HAP-1 (cell line): ENCODE measurements around the gene IFITM5.

Experiments used
- DNase-seq, 2 experiments: peaks; one replicate each; pipeline ENCODE4 v3.0.0-alpha.2; 2016 to 2020; ENCODE audit warnings: low spot score in 2 of 2
- H3K27me3 ChIP-seq: fragments of 250-450 bp; sonication (Bioruptor Pico); 2 replicates; pipeline ENCODE4 v1.5.1; 2020; ENCODE audit warnings: low read depth, mild to moderate bottlenecking, moderate library complexity
- H3K36me3 ChIP-seq: fragments of 250-450 bp; sonication (Bioruptor Pico); replicated peaks from 2 replicates; pipeline ENCODE4 v1.5.1; 2020; ENCODE audit warnings: mild to moderate bottlenecking
- H3K4me1 ChIP-seq: fragments of 250-450 bp; sonication (Bioruptor Pico); 2 replicates; pipeline ENCODE4 v1.5.1; 2020; ENCODE audit warnings: mild to moderate bottlenecking
- H3K4me3 ChIP-seq: fragments of 250-450 bp; sonication (Bioruptor Pico); 2 replicates; pipeline ENCODE4 v1.5.1; 2020; ENCODE audit warnings: mild to moderate bottlenecking, moderate library complexity
- H3K9me3 ChIP-seq: fragments of 250-450 bp; sonication (Bioruptor Pico); 2 replicates; pipeline ENCODE4 v1.5.1; 2020; ENCODE audit warnings: mild to moderate bottlenecking, moderate library complexity
- in situ Hi-C: fragments of 300-500 bp; cut with MboI; formaldehyde crosslinking; loops from 3 replicates; pipeline ENCODE4 v1.14.3; 2020; ENCODE audit warnings: low sequenced_read_pairs, inconsistent platforms, mixed read lengths

The IFITM5 gene

DNA sequence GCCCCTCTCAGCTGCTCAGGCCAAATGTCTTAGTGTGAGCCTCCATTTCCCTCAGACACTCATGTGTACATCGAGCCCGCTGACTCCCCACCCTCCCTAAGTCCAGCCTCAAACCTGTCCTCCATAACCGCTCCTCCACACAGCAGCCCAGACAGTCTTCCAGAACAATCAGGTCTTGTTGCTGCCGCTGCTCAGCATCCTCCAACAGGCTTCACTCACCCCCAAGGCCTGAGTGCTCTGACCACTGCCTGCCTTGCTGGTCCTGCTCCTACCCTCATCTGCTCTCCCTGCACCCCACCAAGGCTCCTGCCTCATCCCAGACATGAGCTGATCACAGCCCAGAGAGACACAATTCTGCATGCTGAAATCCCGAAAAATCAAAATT is 45.4 kb downstream of the IFITM5 start:
- Histone ChIP-seq H3K27me3 (no peaks in the 10 kb centered on the region), H3K4me3 (no peak overlapping the region), H3K36me3 (peaks cover 47% of the 10 kb centered on the region), H3K4me1 (peaks cover 8% of the 10 kb centered on the region; the same call in 1 of the 2 replicates), H3K9me3 (no peaks in the 10 kb centered on the region)
- in situ Hi-C loops, result loop anchor here (10.0 kb wide), 1 partner anchor 111 kb away; the partner anchor contains the start of gene B4GALNT4
- DNase-seq, result no peak

DNA sequence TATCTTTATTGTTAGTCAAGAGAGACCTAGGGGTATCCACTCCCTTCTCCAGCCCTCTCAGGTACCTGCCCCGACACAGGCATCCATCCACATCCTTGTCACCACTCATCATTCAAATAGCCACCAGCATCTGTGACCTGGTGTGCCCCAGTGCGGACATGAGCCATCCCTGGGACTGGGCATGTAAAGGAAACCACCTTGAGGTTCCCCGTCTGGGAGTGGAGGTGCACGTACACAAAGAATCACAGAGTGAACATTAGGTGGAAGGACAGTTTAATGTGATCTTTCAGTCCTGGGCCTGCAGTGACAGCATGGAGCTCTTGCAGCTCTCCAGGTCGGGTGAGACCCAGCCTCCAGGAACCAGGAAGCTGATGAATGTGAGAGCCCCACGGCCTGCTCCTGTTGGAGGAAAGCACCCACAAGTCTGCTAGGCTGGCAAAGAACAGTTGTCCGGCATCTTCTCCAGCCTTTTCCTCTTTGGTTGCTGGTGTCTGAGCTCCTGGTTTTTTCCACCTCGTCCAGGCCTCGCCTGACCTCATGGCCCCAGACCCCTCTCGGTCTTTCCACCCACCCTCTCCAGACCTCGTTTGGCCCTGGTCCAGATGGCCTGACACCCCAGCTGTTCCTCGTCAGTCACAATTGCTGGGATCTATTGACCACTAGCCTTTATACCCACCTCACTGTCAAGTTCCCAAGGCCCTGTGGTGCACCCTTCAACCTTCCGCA is 46.0 kb downstream of the IFITM5 start:
- Histone ChIP-seq H3K9me3 (no peaks in the 10 kb centered on the region), H3K36me3 (peaks cover 53% of the 10 kb centered on the region), H3K27me3 (no peaks in the 10 kb centered on the region), H3K4me1 (peaks cover 8% of the 10 kb centered on the region; the same call in 1 of the 2 replicates), H3K4me3 (no peak overlapping the region)
- in situ Hi-C loops, result loop anchor here (10.0 kb wide), 1 partner anchor 111 kb away; the partner anchor contains the start of gene B4GALNT4
- no peak for DNase-seq

DNA sequence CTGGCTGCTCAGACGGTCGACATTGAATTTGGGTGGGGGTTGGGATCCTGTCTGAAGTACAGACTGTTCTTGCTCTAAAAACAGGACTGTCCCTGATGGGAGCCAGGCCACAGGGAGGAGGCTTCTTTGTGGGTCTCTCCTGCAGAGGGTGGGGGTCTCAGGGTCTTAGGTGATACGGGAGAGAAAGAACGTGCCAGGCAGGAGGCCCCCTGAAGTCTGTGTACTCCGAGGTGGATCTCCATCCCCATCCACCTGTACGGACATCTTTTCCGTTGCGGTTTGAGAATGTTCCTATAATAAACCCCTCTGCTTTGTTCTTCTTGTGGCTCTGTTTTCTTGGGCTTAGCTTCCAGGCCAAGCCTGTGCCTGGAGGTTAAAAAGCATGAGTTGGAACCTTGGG is 46.7 kb downstream of the IFITM5 start:
- no peak overlapping the region for H3K4me3 ChIP-seq
- no peaks in the 10 kb centered on the region for H3K27me3 ChIP-seq
- H3K36me3 ChIP-seq, result peaks cover 57% of the 10 kb centered on the region
- H3K4me1 ChIP-seq, result peaks cover 8% of the 10 kb centered on the region; the same call in 1 of the 2 replicates
- in situ Hi-C loops, result loop anchor here (10.0 kb wide), 1 partner anchor 112 kb away; the partner anchor contains the start of gene B4GALNT4
- no peaks in the 10 kb centered on the region for H3K9me3 ChIP-seq
- DNase-seq, result no peak

DNA sequence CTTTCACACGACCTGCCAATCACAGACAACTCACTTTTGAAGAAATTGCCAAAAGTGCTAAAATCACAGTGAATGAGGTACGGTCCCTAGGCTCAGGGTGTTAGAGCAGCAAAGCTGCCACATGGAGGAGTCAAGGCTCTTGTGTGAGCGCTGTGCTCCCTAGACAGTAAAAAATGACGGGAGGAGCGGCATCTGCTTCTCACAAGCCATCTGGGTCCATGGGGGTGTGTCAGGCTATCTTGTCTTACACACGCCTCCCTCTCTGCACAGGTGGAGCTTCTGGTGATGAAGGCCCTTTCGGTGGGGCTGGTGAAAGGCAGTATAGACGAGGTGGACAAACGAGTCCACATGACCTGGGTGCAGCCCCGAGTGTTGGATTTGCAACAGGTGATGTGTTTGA is 47.8 kb downstream of the IFITM5 start:
- Histone ChIP-seq H3K4me1 (peaks cover 8% of the 10 kb centered on the region; the same call in 1 of the 2 replicates), H3K4me3 (no peak overlapping the region), H3K27me3 (no peaks in the 10 kb centered on the region), H3K9me3 (no peaks in the 10 kb centered on the region), H3K36me3 (peaks cover 68% of the 10 kb centered on the region)
- in situ Hi-C loops, result loop anchor here (10.0 kb wide), 1 partner anchor 113 kb away; the partner anchor contains the start of gene B4GALNT4
- DNase-seq, result no peak

DNA sequence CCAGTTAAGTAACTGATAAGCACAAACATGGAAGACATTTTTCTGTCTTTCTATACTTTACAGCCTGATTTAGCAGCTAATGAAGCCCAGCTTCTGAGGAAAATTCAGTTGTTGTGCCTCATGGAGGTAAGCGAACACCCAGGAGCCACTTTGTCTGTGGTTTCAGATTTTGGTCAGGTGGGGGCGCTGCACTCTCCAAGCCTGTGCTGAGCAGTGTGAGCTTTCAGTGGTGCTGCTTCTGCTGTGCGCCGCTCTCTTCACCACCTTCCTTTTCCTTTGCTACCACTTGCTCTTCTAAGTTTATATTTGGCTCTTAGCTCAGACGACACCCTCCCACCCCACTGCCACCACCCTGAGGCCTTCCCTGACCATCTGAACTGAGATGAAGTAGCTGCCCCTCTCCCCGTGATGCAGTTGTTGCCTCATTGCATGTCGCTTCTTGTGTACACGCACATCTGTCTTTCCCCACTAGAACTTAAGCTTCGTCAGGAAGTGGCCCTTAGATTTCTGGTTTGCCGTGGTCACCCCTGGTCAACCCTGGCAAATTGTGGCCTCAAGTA is 48.5 kb downstream of the IFITM5 start:
- Histone ChIP-seq H3K36me3 (peaks cover 76% of the 10 kb centered on the region), H3K9me3 (no peaks in the 10 kb centered on the region), H3K4me3 (no peak overlapping the region), H3K4me1 (peaks cover 8% of the 10 kb centered on the region; the same call in 1 of the 2 replicates), H3K27me3 (no peaks in the 10 kb centered on the region)
- in situ Hi-C loops, result loop anchor here (10.0 kb wide), 1 partner anchor 114 kb away; the partner anchor contains the start of gene B4GALNT4
- peak; percentile 22 to 77 for DNase-seq

DNA sequence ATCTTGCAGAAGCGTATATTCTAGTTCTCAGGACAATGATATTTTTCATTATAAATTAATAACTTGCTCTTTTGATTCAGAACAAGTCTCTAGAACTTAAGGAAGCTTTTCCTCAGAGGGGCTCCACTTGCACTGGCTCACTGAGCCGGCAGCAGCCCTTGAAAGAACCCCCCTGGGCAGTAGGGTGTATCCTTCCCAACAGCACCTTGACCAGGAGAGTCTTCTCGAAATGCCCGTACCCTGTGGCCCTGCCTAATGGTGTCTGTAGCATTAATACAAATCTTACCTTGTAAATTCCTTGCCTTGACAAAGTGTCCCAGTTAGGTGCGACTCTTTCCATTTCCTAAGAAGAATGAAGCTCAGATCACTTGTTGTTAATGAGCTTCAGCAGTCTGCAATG is 49.1 kb downstream of the IFITM5 start:
- Histone ChIP-seq H3K9me3 (no peaks in the 10 kb centered on the region), H3K27me3 (no peaks in the 10 kb centered on the region), H3K4me3 (no peak overlapping the region), H3K36me3 (peaks cover 81% of the 10 kb centered on the region), H3K4me1 (0 out of 2 replicates have a peak, but pooled peaks cover 3% of the 10 kb centered on the region)
- DNase-seq, result no peak
- in situ Hi-C loops, result loop anchor here (10.0 kb wide), 1 partner anchor 115 kb away; the partner anchor contains the start of gene B4GALNT4

DNA sequence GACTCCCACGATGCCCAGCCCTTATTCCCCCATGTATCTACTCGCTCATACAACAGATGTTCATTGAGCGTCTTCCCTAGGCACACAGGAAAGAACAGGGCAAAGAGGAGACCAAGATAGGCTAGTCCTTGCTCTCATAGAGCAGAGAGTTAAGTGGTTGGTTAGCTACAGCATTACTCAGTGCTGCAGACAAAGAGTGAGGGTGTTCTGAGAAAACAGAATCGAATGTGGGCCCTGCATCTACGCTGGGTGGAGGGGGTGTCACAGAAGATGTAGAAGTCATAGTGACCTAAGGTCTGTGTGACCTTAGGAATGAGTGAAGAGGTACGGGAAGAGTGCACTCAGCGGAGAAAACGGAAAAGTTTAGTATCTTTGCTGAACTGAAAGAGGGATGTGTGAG is 50.3 kb downstream of the IFITM5 start:
- Histone ChIP-seq H3K4me1 (no peaks in the 10 kb centered on the region), H3K36me3 (peaks cover 91% of the 10 kb centered on the region), H3K9me3 (no peaks in the 10 kb centered on the region), H3K4me3 (no peak overlapping the region), H3K27me3 (no peaks in the 10 kb centered on the region)
- no peak for DNase-seq
- in situ Hi-C loops, result no loop called here
